ENCODE measurements around the gene PXYLP1.
A peak's percentile ranks its signal among the peaks of the same experiment; 100 is the strongest.

GRCh38 chr3:141231101-141231951 lies at the start of gene PXYLP1:
- TF ChIP-seq NFYA (IDR thresholded peaks at IDR 0.05; ENCODE audit: borderline replicate concordance, low read depth, low read length) (no peak), BCLAF1 (IDR thresholded peaks at IDR 0.05) (no peak), SUZ12 (IDR thresholded peaks at IDR 0.05; ENCODE audit: unreplicated experiment) (no peak), SIN3A (IDR thresholded peaks at IDR 0.05; ENCODE audit: low read depth, low read length) (no peak), BCL3 (IDR thresholded peaks at IDR 0.05; ENCODE audit: borderline replicate concordance, insufficient read depth, low read depth, low read length, poor library complexity, severe bottlenecking) (no peak), CTCF (IDR thresholded peaks at IDR 0.05 in 2 of 3, conservative IDR thresholded peaks at IDR 0.05 in 1 of 3; ENCODE audit: control insufficient read depth in 2 of 3, extremely low read depth in 1 of 3, insufficient read depth in 1 of 3, low read depth in 3 of 3, low read length in 3 of 3) (peak; percentile 47 to 76 (median 59); a peak in 5 of 6 replicates), POLR2A (IDR thresholded peaks at IDR 0.05; ENCODE audit: low read depth, low read length) (peak; percentile 93), MTA3 (IDR thresholded peaks at IDR 0.05; ENCODE audit: borderline replicate concordance, low read length) (no peak), DPF2 (IDR thresholded peaks at IDR 0.05) (peak; percentile 57), ZNF274 (IDR thresholded peaks at IDR 0.05; ENCODE audit: insufficient read depth, insufficient read length) (no peak), MYC (IDR thresholded peaks at IDR 0.05; ENCODE audit: insufficient read depth, insufficient read length, insufficient replicate concordance, low read length, severe bottlenecking) (no peak)
- TF ChIP-seq, protein P1, sequence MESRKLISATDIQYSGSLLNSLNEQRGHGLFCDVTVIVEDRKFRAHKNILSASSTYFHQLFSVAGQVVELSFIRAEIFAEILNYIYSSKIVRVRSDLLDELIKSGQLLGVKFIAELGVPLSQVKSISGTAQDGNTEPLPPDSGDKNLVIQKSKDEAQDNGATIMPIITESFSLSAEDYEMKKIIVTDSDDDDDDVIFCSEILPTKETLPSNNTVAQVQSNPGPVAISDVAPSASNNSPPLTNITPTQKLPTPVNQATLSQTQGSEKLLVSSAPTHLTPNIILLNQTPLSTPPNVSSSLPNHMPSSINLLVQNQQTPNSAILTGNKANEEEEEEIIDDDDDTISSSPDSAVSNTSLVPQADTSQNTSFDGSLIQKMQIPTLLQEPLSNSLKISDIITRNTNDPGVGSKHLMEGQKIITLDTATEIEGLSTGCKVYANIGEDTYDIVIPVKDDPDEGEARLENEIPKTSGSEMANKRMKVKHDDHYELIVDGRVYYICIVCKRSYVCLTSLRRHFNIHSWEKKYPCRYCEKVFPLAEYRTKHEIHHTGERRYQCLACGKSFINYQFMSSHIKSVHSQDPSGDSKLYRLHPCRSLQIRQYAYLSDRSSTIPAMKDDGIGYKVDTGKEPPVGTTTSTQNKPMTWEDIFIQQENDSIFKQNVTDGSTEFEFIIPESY (IDR thresholded peaks at IDR 0.05): no peak

All from GM12878 (cell line).